H9 (cell line): Measurements from ENCODE around the gene CCBE1. TPM values are rescaled to one million over a fixed set of nuclear protein-coding genes. Genes with fewer than 3 reads are reported as not detected.

ENCODE experiments used
- DNase-seq: peaks from one replicate; pipeline ENCODE4 v3.0.0-alpha.2; 2017
- H2AFZ ChIP-seq: one replicate; pipeline ENCODE4 v1.6.1; 2013; ENCODE audit warnings: mild to moderate bottlenecking, low read length, control low read depth, moderate library complexity
- H2AK5ac ChIP-seq: 2 replicates; pipeline ENCODE4 v1.6.1; 2013; ENCODE audit warnings: low read length, control low read depth, mixed read lengths; ENCODE audit not compliant: insufficient read length
- H2BK120ac ChIP-seq: one replicate; pipeline ENCODE4 v1.6.1; 2013; ENCODE audit warnings: low read depth, mild to moderate bottlenecking, low read length, control low read depth, inconsistent platforms; ENCODE audit not compliant: poor library complexity, severe bottlenecking
- H2BK12ac ChIP-seq: 2 replicates; pipeline ENCODE4 v1.6.1; 2013; ENCODE audit warnings: low read length, control low read depth, mixed read lengths, low read depth; ENCODE audit not compliant: insufficient read length
- H2BK15ac ChIP-seq: 2 replicates; pipeline ENCODE4 v1.6.1; 2013; ENCODE audit warnings: low read depth, low read length, control low read depth
- H2BK20ac ChIP-seq: one replicate; pipeline ENCODE4 v1.6.1; 2013; ENCODE audit warnings: low read depth, mild to moderate bottlenecking, low read length, control low read depth, inconsistent platforms; ENCODE audit not compliant: poor library complexity, severe bottlenecking
- H2BK5ac ChIP-seq: 2 replicates; pipeline ENCODE4 v1.6.1; 2013; ENCODE audit warnings: low read length, control low read depth, mixed read lengths; ENCODE audit not compliant: insufficient read length
- H3K14ac ChIP-seq: 2 replicates; pipeline ENCODE4 v1.6.1; 2013; ENCODE audit warnings: low read length, control low read depth; ENCODE audit not compliant: insufficient read depth
- H3K18ac ChIP-seq: 2 replicates; pipeline ENCODE4 v1.6.1; 2013; ENCODE audit warnings: low read depth, mild to moderate bottlenecking, mixed read lengths, low read length, control low read depth; ENCODE audit not compliant: insufficient read length
- H3K23ac ChIP-seq: 2 replicates; pipeline ENCODE4 v1.6.1; 2013; ENCODE audit warnings: low read length, control low read depth, mixed read lengths, low read depth; ENCODE audit not compliant: insufficient read length
- H3K23me2 ChIP-seq: 2 replicates; pipeline ENCODE4 v1.6.1; 2013; ENCODE audit warnings: low read depth, mild to moderate bottlenecking, mixed read lengths, low read length, control low read depth; ENCODE audit not compliant: insufficient read length, poor library complexity, severe bottlenecking
- H3K27ac ChIP-seq: 2 replicates; pipeline ENCODE4 v1.5.1; 2013; ENCODE audit warnings: low read length, control low read depth, mixed read lengths, low read depth; ENCODE audit not compliant: insufficient read length
- H3K27me3 ChIP-seq: 2 replicates; pipeline ENCODE4 v1.6.1; 2013; ENCODE audit warnings: low read length, control low read depth, inconsistent platforms; ENCODE audit not compliant: insufficient read depth
- H3K4ac ChIP-seq: 2 replicates; pipeline ENCODE4 v1.6.1; 2013; ENCODE audit warnings: low read depth, mild to moderate bottlenecking, control low read depth, inconsistent platforms, low read length, moderate library complexity
- H3K4me1 ChIP-seq: 2 replicates; pipeline ENCODE4 v1.6.1; 2013; ENCODE audit warnings: low read length, control low read depth, inconsistent platforms; ENCODE audit not compliant: insufficient read depth
- H3K4me2 ChIP-seq: 2 replicates; pipeline ENCODE4 v1.6.1; 2013; ENCODE audit warnings: low read length, control low read depth, mixed read lengths; ENCODE audit not compliant: insufficient read length, insufficient read depth
- H3K56ac ChIP-seq: 2 replicates; pipeline ENCODE4 v1.6.1; 2013; ENCODE audit warnings: low read depth, mild to moderate bottlenecking, mixed read lengths, low read length, control low read depth; ENCODE audit not compliant: insufficient read length
- H3K79me1 ChIP-seq: 2 replicates; pipeline ENCODE4 v1.6.1; 2013; ENCODE audit warnings: low read depth, mild to moderate bottlenecking, moderate library complexity, low read length, control low read depth, inconsistent platforms; ENCODE audit not compliant: insufficient read depth, poor library complexity, severe bottlenecking
- H3K79me2 ChIP-seq: 2 replicates; pipeline ENCODE4 v1.6.1; 2013; ENCODE audit warnings: low read length, control low read depth, inconsistent platforms; ENCODE audit not compliant: insufficient read depth
- H3K9ac ChIP-seq: 2 replicates; pipeline ENCODE4 v1.6.1; 2013; ENCODE audit warnings: low read length, control low read depth, mixed read lengths; ENCODE audit not compliant: insufficient read length; ENCODE audit errors: extremely low read depth
- H3K9me3 ChIP-seq: one replicate; pipeline ENCODE4 v1.6.1; 2013; ENCODE audit warnings: low read depth, low read length, inconsistent platforms; ENCODE audit not compliant: control insufficient read depth
- H3T11ph ChIP-seq: one replicate; pipeline ENCODE4 v1.6.1; 2013; ENCODE audit warnings: mild to moderate bottlenecking, low read length, control low read depth, inconsistent platforms
- H4K20me1 ChIP-seq: one replicate; pipeline ENCODE4 v1.6.1; 2013; ENCODE audit not compliant: control insufficient read depth, insufficient read length, insufficient read depth
- H4K5ac ChIP-seq: 2 replicates; pipeline ENCODE4 v1.6.1; 2013; ENCODE audit warnings: low read depth, mild to moderate bottlenecking, mixed read lengths, low read length, control low read depth; ENCODE audit not compliant: insufficient read length
- H4K8ac ChIP-seq: replicated peaks from 2 replicates; pipeline ENCODE4 v1.6.1; 2013; ENCODE audit warnings: low read length, control low read depth, mixed read lengths, low read depth; ENCODE audit not compliant: insufficient read length
- H4K91ac ChIP-seq: 2 replicates; pipeline ENCODE4 v1.6.1; 2013; ENCODE audit warnings: low read depth, mild to moderate bottlenecking, moderate library complexity, mixed read lengths, low read length, control low read depth; ENCODE audit not compliant: insufficient read length
- H3K27ac Mint-ChIP-seq, 3 experiments: 2 replicates in 2 of 3; 3 replicates in 1 of 3; pipeline ENCODE4 v1.8.0; 2020 to 2021; ENCODE audit warnings: mixed read lengths in 3 of 3, mild to moderate bottlenecking in 1 of 3, moderate library complexity in 1 of 3
- H3K27me3 Mint-ChIP-seq: 2 replicates; pipeline ENCODE4 v1.8.0; 2021; ENCODE audit warnings: low read depth, mild to moderate bottlenecking, moderate library complexity, mixed read lengths
- H3K36me3 Mint-ChIP-seq, 3 experiments: 2 replicates in 2 of 3; 3 replicates in 1 of 3; pipeline ENCODE4 v1.8.0; 2020 to 2021; ENCODE audit warnings: low read depth in 3 of 3, mixed read lengths in 3 of 3; ENCODE audit not compliant: insufficient read depth in 1 of 3
- H3K4me1 Mint-ChIP-seq, 2 experiments: 2 replicates each; pipeline ENCODE4 v1.8.0; 2020; ENCODE audit warnings: mixed read lengths in 2 of 2
- H3K4me3 Mint-ChIP-seq, 2 experiments: 2 replicates in 1 of 2; 3 replicates in 1 of 2; pipeline ENCODE4 v1.8.0; 2020 to 2021; ENCODE audit warnings: mild to moderate bottlenecking in 2 of 2, mixed read lengths in 2 of 2, moderate library complexity in 1 of 2
- H3K9me3 Mint-ChIP-seq, 2 experiments: 2 replicates in 1 of 2; 3 replicates in 1 of 2; pipeline ENCODE4 v1.8.0; 2020; ENCODE audit warnings: mild to moderate bottlenecking in 2 of 2, mixed read lengths in 2 of 2, moderate library complexity in 1 of 2
- CTCF ChIP-seq: fragments of 200-600 bp; sonication (generic); conservative IDR thresholded peaks from 3 replicates; pipeline ENCODE4 v1.8.0; 2021; ENCODE audit warnings: antibody characterized with exemption, mild to moderate bottlenecking
- WGBS: extraction: QIAGEN DNeasy Blood & Tissue Kit; methylation state at CpG from one replicate; pipeline ENCODE4 v1.1.7; 2013; ENCODE audit warnings: missing lambda C conversion rate, low lambda C conversion rate, mixed read lengths; ENCODE audit not compliant: insufficient read length; ENCODE audit errors: extremely low coverage; 5-methylcytosine and 5-hydroxymethylcytosine counted together
- total RNA-seq: library from RNA; stranded (reverse); gene quantifications from 2 replicates; pipeline ENCODE4 v1.2.1, GENCODE V29; 2021

Gene CCBE1
- total RNA-seq, 1 experiment from 2014 or later: 0.39 TPM

- H3K4me2 ChIP-seq: no peak overlapping the region
- H3K79me1 ChIP-seq: no peaks in the 10 kb centered on the region
- no peak overlapping the region for H2BK20ac ChIP-seq
- H3K18ac ChIP-seq: no peak overlapping the region
- no peak overlapping the region for H2BK15ac ChIP-seq
- H3K4me1 ChIP-seq: no peaks in the 10 kb centered on the region
- H4K91ac ChIP-seq: no peak overlapping the region
- no CpG with 5 or more reads among the region's 3 CpGs for WGBS
- H3K56ac ChIP-seq: no peak overlapping the region
- no peak overlapping the region for H2BK12ac ChIP-seq
- H3K9ac ChIP-seq: no peak overlapping the region
- H3K27ac ChIP-seq: no peak overlapping the region
- H3K27me3 ChIP-seq: no peaks in the 10 kb centered on the region
- H3K4ac ChIP-seq: no peak overlapping the region
- no peaks in the 10 kb centered on the region for H3K79me2 ChIP-seq
- H2AK5ac ChIP-seq: no peak overlapping the region
- no peak for DNase-seq
- no peaks in the 10 kb centered on the region for H4K20me1 ChIP-seq
- Mint-ChIP-seq H3K36me3 (no peaks in the 10 kb centered on the region), H3K27ac (no peak overlapping the region), H3K27me3 (no peaks in the 10 kb centered on the region; the same call in 1 of the 2 replicates), H3K4me3 (no peak overlapping the region), H3K9me3 (no peaks in the 10 kb centered on the region; a peak in 1 of 5 replicates), H3K4me1 (peaks cover 0 to 10% of the 10 kb centered on the region in 2 experiments; a peak in 2 of 4 replicates)
- no peak overlapping the region for H4K8ac ChIP-seq
- H2BK5ac ChIP-seq: no peak overlapping the region
- H3K23ac ChIP-seq: no peak overlapping the region
- H3K23me2 ChIP-seq: no peaks in the 10 kb centered on the region
- no peaks in the 10 kb centered on the region for H3K9me3 ChIP-seq
- no peak overlapping the region for H4K5ac ChIP-seq
- H3K14ac ChIP-seq: no peak overlapping the region
- no peak overlapping the region for H3T11ph ChIP-seq
- H2BK120ac ChIP-seq: no peak overlapping the region
- H2AFZ ChIP-seq: no peak overlapping the region
- TF ChIP-seq CTCF: no peak
Measured at GRCh38 chr18:59729781-59730180, 32.6 kb upstream of the CCBE1 start.
